Fibroblast of lung (primary cell): ENCODE measurements around the gene TMEM132D. TPM values are rescaled to one million over a fixed set of nuclear protein-coding genes. Genes with fewer than 3 reads are reported as not detected.

Experiments
- DNase-seq, 2 donors: peaks; one replicate each; pipeline versions ENCODE4 v3.0.0 to v3.0.0-alpha.2; 2010; ENCODE audit warnings: low read depth in 2 of 2
- H2AFZ ChIP-seq: 2 replicates; pipeline ENCODE4 v1.5.1; 2012; ENCODE audit warnings: low read length, control low read depth, inconsistent platforms
- H3K27ac ChIP-seq: 2 replicates; pipeline ENCODE4 v1.5.1; 2011; ENCODE audit warnings: low read length, control low read depth; ENCODE audit not compliant: insufficient read depth
- H3K27me3 ChIP-seq: 2 replicates; pipeline ENCODE4 v1.5.1; 2011; ENCODE audit warnings: mild to moderate bottlenecking, low read length; ENCODE audit not compliant: control insufficient read depth, insufficient read depth
- H3K36me3 ChIP-seq: 2 replicates; pipeline ENCODE4 v1.5.1; 2011; ENCODE audit warnings: low read length; ENCODE audit not compliant: control insufficient read depth, insufficient read depth
- H3K4me1 ChIP-seq: 2 replicates; pipeline ENCODE4 v1.5.1; 2011; ENCODE audit warnings: low read length; ENCODE audit not compliant: control insufficient read depth, insufficient read depth; ENCODE audit errors: extremely low read depth
- H3K4me2 ChIP-seq: 2 replicates; pipeline ENCODE4 v1.5.1; 2011; ENCODE audit warnings: low read length, control low read depth; ENCODE audit not compliant: insufficient read depth; ENCODE audit errors: extremely low read depth
- H3K4me3 ChIP-seq, 4 experiments: fragments of 200-600 bp in 1 of 4; sonication (generic) in 1 of 4; replicated peaks in 1 of 4; 2 replicates each; pipeline ENCODE4 v1.5.1; 2011 to 2016; ENCODE audit warnings: low read length in 4 of 4, low read depth in 3 of 4, mild to moderate bottlenecking in 3 of 4, control low read depth in 2 of 4, inconsistent platforms in 1 of 4, mixed read lengths in 1 of 4; ENCODE audit not compliant: insufficient read depth in 1 of 4; ENCODE audit errors: control extremely low read depth in 1 of 4
- H3K79me2 ChIP-seq: 2 replicates; pipeline ENCODE4 v1.5.1; 2012; ENCODE audit warnings: mild to moderate bottlenecking, low read length, inconsistent platforms; ENCODE audit not compliant: control insufficient read depth, insufficient read depth
- H3K9ac ChIP-seq: 2 replicates; pipeline ENCODE4 v1.5.1; 2011; ENCODE audit warnings: mild to moderate bottlenecking, low read length, control low read depth; ENCODE audit not compliant: insufficient read depth
- H3K9me3 ChIP-seq: 2 replicates; pipeline ENCODE4 v1.5.1; 2012; ENCODE audit warnings: low read depth, low read length; ENCODE audit not compliant: control insufficient read depth, insufficient read depth
- H4K20me1 ChIP-seq: 2 replicates; pipeline ENCODE4 v1.5.1; 2011; ENCODE audit warnings: low read length; ENCODE audit not compliant: control insufficient read depth, insufficient read depth; ENCODE audit errors: extremely low read depth
- CTCF ChIP-seq, 2 donors: IDR thresholded peaks in 1 of 2; conservative IDR thresholded peaks in 1 of 2; 1 replicate in 1 of 2; 2 replicates in 1 of 2; pipeline ENCODE4 v1.5.1; 2011 to 2012; ENCODE audit warnings: low read length in 2 of 2, control low read depth in 1 of 2, inconsistent platforms in 1 of 2, low read depth in 1 of 2, mild to moderate bottlenecking in 1 of 2
- EZH2 ChIP-seq: IDR thresholded peaks from 2 replicates; pipeline ENCODE4 v1.5.1; 2012; ENCODE audit warnings: low read length, control low read depth, mild to moderate bottlenecking; ENCODE audit errors: missing control alignments
- polyA plus RNA-seq, 2 donors: library from polyadenylated mRNA; depleted of rRNA in 1 of 2; stranded (reverse) in 1 of 2; unstranded in 1 of 2; fragments of >200 nt; gene quantifications; 2 replicates each; pipeline ENCODE4 v1.2.1, GENCODE V29; 2011 to 2012; ENCODE audit warnings: missing spikeins in 1 of 2
- total RNA-seq: library from RNA; depleted of rRNA; stranded (reverse); fragments of >200 nt; gene quantifications from 2 replicates; pipeline ENCODE4 v1.2.1, GENCODE V29; 2014

Gene TMEM132D
- total and polyA plus RNA-seq, 2 donors (not counting 1 experiment from before 2014, with no cell fraction given), result not detected

DNA sequence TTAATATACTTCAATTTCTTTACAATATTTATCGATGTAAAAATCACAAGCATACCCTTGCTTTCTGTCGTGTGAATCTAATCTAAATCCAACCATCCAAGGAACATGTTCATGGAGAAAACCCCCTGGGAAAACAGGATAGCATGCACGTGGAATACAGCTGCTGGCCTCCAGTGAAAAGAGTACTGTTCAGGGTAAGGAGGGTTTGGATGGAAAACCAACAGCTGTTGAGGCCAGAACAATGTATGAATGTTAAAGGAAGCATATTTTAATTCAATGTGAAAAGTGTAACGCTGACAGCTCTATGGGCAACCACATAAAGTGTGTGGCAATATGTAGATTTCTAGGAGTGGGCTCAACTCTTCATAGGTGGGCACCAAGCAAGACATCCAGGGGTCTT is 344.0 kb downstream of the TMEM132D start:
- Histone ChIP-seq H3K27ac (no peak overlapping the region), H3K4me1 (no peaks in the 10 kb centered on the region), H3K9ac (no peak overlapping the region), H4K20me1 (no peaks in the 10 kb centered on the region), H3K9me3 (no peaks in the 10 kb centered on the region), H3K36me3 (no peaks in the 10 kb centered on the region), H3K4me3 (no peak overlapping the region), H3K27me3 (no peaks in the 10 kb centered on the region), H2AFZ (no peak overlapping the region), H3K4me2 (no peak overlapping the region), H3K79me2 (no peaks in the 10 kb centered on the region)
- TF ChIP-seq EZH2, result no peak
- TF ChIP-seq CTCF (conservative IDR thresholded peaks at IDR 0.05 in 1 of 2, IDR thresholded peaks at IDR 0.05 in 1 of 2; ENCODE audit: low read depth in 1 of 2, low read length in 2 of 2), result no peak
- DNase-seq, result no peak

- peak in 1 of 2 donors; percentile 68 for DNase-seq
- H3K4me1 ChIP-seq, result no peaks in the 10 kb centered on the region
- no peak overlapping the region for H3K27ac ChIP-seq
- H2AFZ ChIP-seq, result no peak overlapping the region
- H3K36me3 ChIP-seq, result no peaks in the 10 kb centered on the region
- no peaks in the 10 kb centered on the region for H3K9me3 ChIP-seq
- no peaks in the 10 kb centered on the region for H4K20me1 ChIP-seq
- TF ChIP-seq EZH2, result no peak
- TF ChIP-seq CTCF (conservative IDR thresholded peaks at IDR 0.05 in 1 of 2, IDR thresholded peaks at IDR 0.05 in 1 of 2; ENCODE audit: low read depth in 1 of 2, low read length in 2 of 2), result no peak
- no peak overlapping the region for H3K9ac ChIP-seq
- H3K79me2 ChIP-seq, result no peaks in the 10 kb centered on the region
- H3K27me3 ChIP-seq, result no peaks in the 10 kb centered on the region
- H3K4me3 ChIP-seq, result no peak overlapping the region
- H3K4me2 ChIP-seq, result no peak overlapping the region
Measured at GRCh38 chr12:129558036-129558435, 345.8 kb downstream of the TMEM132D start.

- no peak overlapping the region for H3K4me3 ChIP-seq
- no peak overlapping the region for H2AFZ ChIP-seq
- no peaks in the 10 kb centered on the region for H3K36me3 ChIP-seq
- no peak overlapping the region for H3K4me2 ChIP-seq
- H3K27me3 ChIP-seq, result no peaks in the 10 kb centered on the region
- no peaks in the 10 kb centered on the region for H3K4me1 ChIP-seq
- H3K9me3 ChIP-seq, result no peaks in the 10 kb centered on the region
- H3K9ac ChIP-seq, result no peak overlapping the region
- H4K20me1 ChIP-seq, result no peaks in the 10 kb centered on the region
- TF ChIP-seq CTCF (conservative IDR thresholded peaks at IDR 0.05 in 1 of 2, IDR thresholded peaks at IDR 0.05 in 1 of 2; ENCODE audit: low read depth in 1 of 2, low read length in 2 of 2), result no peak
- no peak for TF ChIP-seq EZH2
- H3K27ac ChIP-seq, result no peak overlapping the region
- no peak for DNase-seq
- no peaks in the 10 kb centered on the region for H3K79me2 ChIP-seq
Measured at GRCh38 chr12:129556082-129556481, 347.7 kb downstream of the TMEM132D start.
